ENCODE data around the gene GSTM1. TPM values are rescaled to one million over a fixed set of nuclear protein-coding genes. Genes with fewer than 3 reads are reported as not detected.
A peak's percentile ranks its signal among the peaks of the same experiment; 100 is the strongest.

The GSTM1 gene
- total RNA-seq, 1 donor from 2014 or later, result 13.8 TPM

- peaks cover 9% of the 10 kb centered on the region for H3K4me1 ChIP-seq
- H4K20me1 ChIP-seq (ENCODE audit: low read depth), result no peaks in the 10 kb centered on the region
- no peak overlapping the region for H3K27ac ChIP-seq
- no peaks in the 10 kb centered on the region for H3F3A ChIP-seq (ENCODE audit: low read depth)
- no peak for DNase-seq (ENCODE audit: low spot score)
- H3K9me3 Mint-ChIP-seq, result peaks cover 19% of the 10 kb centered on the region
- no peak overlapping the region for H3K4me3 ChIP-seq
- H3K27me3 Mint-ChIP-seq (ENCODE audit: insufficient read depth, low read depth), result peaks cover 11% of the 10 kb centered on the region
- no peaks in the 10 kb centered on the region for H3K9me3 ChIP-seq (ENCODE audit: low read depth)
- H3K9ac ChIP-seq, result no peak overlapping the region
- H3K4me1 Mint-ChIP-seq, result peaks cover 20% of the 10 kb centered on the region
- no peaks in the 10 kb centered on the region for H3K36me3 Mint-ChIP-seq
- TF ChIP-seq EZH2 (IDR thresholded peaks at IDR 0.05) (no peak), EZH2phosphoT487 (IDR thresholded peaks at IDR 0.05) (no peak), CTCF (IDR thresholded peaks at IDR 0.05) (no peak)
- H3K36me3 ChIP-seq, result no peaks in the 10 kb centered on the region
- peaks cover 8% of the 10 kb centered on the region for H3K27me3 ChIP-seq
- H3K27ac Mint-ChIP-seq, result no peak overlapping the region
- H3K4me3 Mint-ChIP-seq, result no peak overlapping the region
- no peak overlapping the region for H2AFZ ChIP-seq (replicated peaks)
- no peak overlapping the region for H3K4me2 ChIP-seq
- H3K79me2 ChIP-seq (ENCODE audit: low read depth), result no peaks in the 10 kb centered on the region
Measured at GRCh38 chr1:109642626-109643025, 45.0 kb upstream of the GSTM1 start.

GRCh38 chr1:109643385-109644230, 44.0 kb upstream of the GSTM1 start:
- Mint-ChIP-seq H3K9me3 (peaks cover 19% of the 10 kb centered on the region), H3K36me3 (no peaks in the 10 kb centered on the region), H3K4me3 (no peak overlapping the region), H3K4me1 (peaks cover 20% of the 10 kb centered on the region), H3K27ac (peak overlapping the region; percentile 74), H3K27me3 (ENCODE audit: insufficient read depth, low read depth) (peaks cover 11% of the 10 kb centered on the region)
- DNase-seq (ENCODE audit: low spot score), result peak; percentile 92
- Histone ChIP-seq H3K27ac (no peak overlapping the region), H3K4me1 (peaks cover 9% of the 10 kb centered on the region), H3K79me2 (ENCODE audit: low read depth) (no peaks in the 10 kb centered on the region), H3K4me3 (no peak overlapping the region), H4K20me1 (ENCODE audit: low read depth) (no peaks in the 10 kb centered on the region), H3F3A (ENCODE audit: low read depth) (no peaks in the 10 kb centered on the region), H2AFZ (replicated peaks) (peak overlapping the region; percentile 86), H3K4me2 (peak overlapping the region; percentile 44), H3K36me3 (no peaks in the 10 kb centered on the region), H3K27me3 (peaks cover 8% of the 10 kb centered on the region), H3K9me3 (ENCODE audit: low read depth) (no peaks in the 10 kb centered on the region), H3K9ac (no peak overlapping the region)
- TF ChIP-seq EZH2 (IDR thresholded peaks at IDR 0.05) (no peak), CTCF (IDR thresholded peaks at IDR 0.05) (peak; percentile 86)

GRCh38 chr1:109644670-109645069, 42.9 kb upstream of the GSTM1 start:
- no peak overlapping the region for H2AFZ ChIP-seq (replicated peaks)
- H3K36me3 Mint-ChIP-seq, result no peaks in the 10 kb centered on the region
- peaks cover 23% of the 10 kb centered on the region for H3K4me1 Mint-ChIP-seq
- no peak overlapping the region for H3K9ac ChIP-seq
- H3K4me1 ChIP-seq, result no peaks in the 10 kb centered on the region
- peaks cover 8% of the 10 kb centered on the region for H3K27me3 ChIP-seq
- H3K36me3 ChIP-seq, result no peaks in the 10 kb centered on the region
- H3K79me2 ChIP-seq (ENCODE audit: low read depth), result no peaks in the 10 kb centered on the region
- no peak for DNase-seq (ENCODE audit: low spot score)
- no peak overlapping the region for H3K27ac Mint-ChIP-seq
- no peak overlapping the region for H3K4me3 ChIP-seq
- H3K4me3 Mint-ChIP-seq, result no peak overlapping the region
- no peak overlapping the region for H3K27ac ChIP-seq
- H3K9me3 ChIP-seq (ENCODE audit: low read depth), result no peaks in the 10 kb centered on the region
- peaks cover 9% of the 10 kb centered on the region for H3K27me3 Mint-ChIP-seq (ENCODE audit: insufficient read depth, low read depth)
- H3K4me2 ChIP-seq, result no peak overlapping the region
- TF ChIP-seq EZH2phosphoT487 (IDR thresholded peaks at IDR 0.05) (no peak), EZH2 (IDR thresholded peaks at IDR 0.05) (no peak), CTCF (IDR thresholded peaks at IDR 0.05) (no peak)
- H3K9me3 Mint-ChIP-seq, result peaks cover 19% of the 10 kb centered on the region
- no peaks in the 10 kb centered on the region for H3F3A ChIP-seq (ENCODE audit: low read depth)
- H4K20me1 ChIP-seq (ENCODE audit: low read depth), result no peaks in the 10 kb centered on the region

All from neural progenitor cell (in vitro differentiated cells).